ENCODE results near the gene BTF3.
A peak's percentile ranks its signal among the peaks of the same experiment; 100 is the strongest.

BTF3 gene

DNA sequence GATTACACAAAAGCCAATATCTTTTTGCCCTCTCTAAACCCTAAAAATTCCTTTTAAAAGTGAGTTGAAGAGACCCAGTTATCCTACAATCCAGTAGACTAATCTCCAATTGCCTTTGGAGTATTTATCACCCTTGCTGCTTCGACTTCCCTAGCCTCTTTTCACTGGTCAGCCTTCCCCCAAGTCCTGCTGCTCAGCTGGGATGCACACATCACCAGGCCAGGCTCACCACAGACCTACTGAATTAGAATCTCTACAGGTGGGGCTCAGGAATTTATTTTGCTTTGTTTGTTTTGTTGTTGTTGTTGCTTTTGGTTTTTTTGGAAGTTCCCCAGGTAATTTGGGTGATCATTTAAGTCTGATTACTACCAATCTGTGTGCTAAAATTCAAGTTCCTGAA is 38.1 kb upstream of the BTF3 start:
- no peak for TF ChIP-seq SNAI2 (CRISPR knock-in tag; IDR thresholded peaks at IDR 0.05)
- no peak for TF ChIP-seq ARNTL (CRISPR knock-in tag; IDR thresholded peaks at IDR 0.05; ENCODE audit: borderline replicate concordance, low read depth)
- TF ChIP-seq ZC3H10 (CRISPR knock-in tag; IDR thresholded peaks at IDR 0.05) = no peak
- no peak for TF ChIP-seq OSR1 (CRISPR knock-in tag; IDR thresholded peaks at IDR 0.05)
- TF ChIP-seq CSDC2 (CRISPR knock-in tag; IDR thresholded peaks at IDR 0.05) = no peak
- TF ChIP-seq, protein P1, sequence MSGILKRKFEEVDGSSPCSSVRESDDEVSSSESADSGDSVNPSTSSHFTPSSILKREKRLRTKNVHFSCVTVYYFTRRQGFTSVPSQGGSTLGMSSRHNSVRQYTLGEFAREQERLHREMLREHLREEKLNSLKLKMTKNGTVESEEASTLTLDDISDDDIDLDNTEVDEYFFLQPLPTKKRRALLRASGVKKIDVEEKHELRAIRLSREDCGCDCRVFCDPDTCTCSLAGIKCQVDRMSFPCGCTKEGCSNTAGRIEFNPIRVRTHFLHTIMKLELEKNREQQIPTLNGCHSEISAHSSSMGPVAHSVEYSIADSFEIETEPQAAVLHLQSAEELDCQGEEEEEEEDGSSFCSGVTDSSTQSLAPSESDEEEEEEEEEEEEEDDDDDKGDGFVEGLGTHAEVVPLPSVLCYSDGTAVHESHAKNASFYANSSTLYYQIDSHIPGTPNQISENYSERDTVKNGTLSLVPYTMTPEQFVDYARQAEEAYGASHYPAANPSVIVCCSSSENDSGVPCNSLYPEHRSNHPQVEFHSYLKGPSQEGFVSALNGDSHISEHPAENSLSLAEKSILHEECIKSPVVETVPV (CRISPR knock-in tag; IDR thresholded peaks at IDR 0.05) = no peak
- no peak for TF ChIP-seq ESRRG (CRISPR knock-in tag; IDR thresholded peaks at IDR 0.05)
- no peak for TF ChIP-seq ZFP3 (CRISPR knock-in tag; IDR thresholded peaks at IDR 0.05)
- TF ChIP-seq, protein P2, sequence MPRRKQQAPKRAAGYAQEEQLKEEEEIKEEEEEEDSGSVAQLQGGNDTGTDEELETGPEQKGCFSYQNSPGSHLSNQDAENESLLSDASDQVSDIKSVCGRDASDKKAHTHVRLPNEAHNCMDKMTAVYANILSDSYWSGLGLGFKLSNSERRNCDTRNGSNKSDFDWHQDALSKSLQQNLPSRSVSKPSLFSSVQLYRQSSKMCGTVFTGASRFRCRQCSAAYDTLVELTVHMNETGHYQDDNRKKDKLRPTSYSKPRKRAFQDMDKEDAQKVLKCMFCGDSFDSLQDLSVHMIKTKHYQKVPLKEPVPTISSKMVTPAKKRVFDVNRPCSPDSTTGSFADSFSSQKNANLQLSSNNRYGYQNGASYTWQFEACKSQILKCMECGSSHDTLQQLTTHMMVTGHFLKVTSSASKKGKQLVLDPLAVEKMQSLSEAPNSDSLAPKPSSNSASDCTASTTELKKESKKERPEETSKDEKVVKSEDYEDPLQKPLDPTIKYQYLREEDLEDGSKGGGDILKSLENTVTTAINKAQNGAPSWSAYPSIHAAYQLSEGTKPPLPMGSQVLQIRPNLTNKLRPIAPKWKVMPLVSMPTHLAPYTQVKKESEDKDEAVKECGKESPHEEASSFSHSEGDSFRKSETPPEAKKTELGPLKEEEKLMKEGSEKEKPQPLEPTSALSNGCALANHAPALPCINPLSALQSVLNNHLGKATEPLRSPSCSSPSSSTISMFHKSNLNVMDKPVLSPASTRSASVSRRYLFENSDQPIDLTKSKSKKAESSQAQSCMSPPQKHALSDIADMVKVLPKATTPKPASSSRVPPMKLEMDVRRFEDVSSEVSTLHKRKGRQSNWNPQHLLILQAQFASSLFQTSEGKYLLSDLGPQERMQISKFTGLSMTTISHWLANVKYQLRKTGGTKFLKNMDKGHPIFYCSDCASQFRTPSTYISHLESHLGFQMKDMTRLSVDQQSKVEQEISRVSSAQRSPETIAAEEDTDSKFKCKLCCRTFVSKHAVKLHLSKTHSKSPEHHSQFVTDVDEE (CRISPR knock-in tag; IDR thresholded peaks at IDR 0.05) = no peak
- TF ChIP-seq ZNF565 (CRISPR knock-in tag; conservative IDR thresholded peaks at IDR 0.05; ENCODE audit: low read depth) = no peak
- no peak for TF ChIP-seq ZNF8 (CRISPR knock-in tag; IDR thresholded peaks at IDR 0.05)
- TF ChIP-seq, protein P3, sequence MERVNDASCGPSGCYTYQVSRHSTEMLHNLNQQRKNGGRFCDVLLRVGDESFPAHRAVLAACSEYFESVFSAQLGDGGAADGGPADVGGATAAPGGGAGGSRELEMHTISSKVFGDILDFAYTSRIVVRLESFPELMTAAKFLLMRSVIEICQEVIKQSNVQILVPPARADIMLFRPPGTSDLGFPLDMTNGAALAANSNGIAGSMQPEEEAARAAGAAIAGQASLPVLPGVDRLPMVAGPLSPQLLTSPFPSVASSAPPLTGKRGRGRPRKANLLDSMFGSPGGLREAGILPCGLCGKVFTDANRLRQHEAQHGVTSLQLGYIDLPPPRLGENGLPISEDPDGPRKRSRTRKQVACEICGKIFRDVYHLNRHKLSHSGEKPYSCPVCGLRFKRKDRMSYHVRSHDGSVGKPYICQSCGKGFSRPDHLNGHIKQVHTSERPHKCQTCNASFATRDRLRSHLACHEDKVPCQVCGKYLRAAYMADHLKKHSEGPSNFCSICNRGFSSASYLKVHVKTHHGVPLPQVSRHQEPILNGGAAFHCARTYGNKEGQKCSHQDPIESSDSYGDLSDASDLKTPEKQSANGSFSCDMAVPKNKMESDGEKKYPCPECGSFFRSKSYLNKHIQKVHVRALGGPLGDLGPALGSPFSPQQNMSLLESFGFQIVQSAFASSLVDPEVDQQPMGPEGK (CRISPR knock-in tag; IDR thresholded peaks at IDR 0.05; ENCODE audit: borderline replicate concordance) = no peak
- TF ChIP-seq GLIS3 (CRISPR knock-in tag; IDR thresholded peaks at IDR 0.05) = no peak
- TF ChIP-seq ZFP30 (CRISPR knock-in tag; IDR thresholded peaks at IDR 0.05) = no peak
- TF ChIP-seq ISL1 (CRISPR knock-in tag; IDR thresholded peaks at IDR 0.05) = no peak
- TF ChIP-seq ZNF70 (CRISPR knock-in tag; IDR thresholded peaks at IDR 0.05) = no peak
- TF ChIP-seq PPARA (CRISPR knock-in tag; IDR thresholded peaks at IDR 0.05; ENCODE audit: borderline replicate concordance) = no peak
- TF ChIP-seq, protein P4, sequence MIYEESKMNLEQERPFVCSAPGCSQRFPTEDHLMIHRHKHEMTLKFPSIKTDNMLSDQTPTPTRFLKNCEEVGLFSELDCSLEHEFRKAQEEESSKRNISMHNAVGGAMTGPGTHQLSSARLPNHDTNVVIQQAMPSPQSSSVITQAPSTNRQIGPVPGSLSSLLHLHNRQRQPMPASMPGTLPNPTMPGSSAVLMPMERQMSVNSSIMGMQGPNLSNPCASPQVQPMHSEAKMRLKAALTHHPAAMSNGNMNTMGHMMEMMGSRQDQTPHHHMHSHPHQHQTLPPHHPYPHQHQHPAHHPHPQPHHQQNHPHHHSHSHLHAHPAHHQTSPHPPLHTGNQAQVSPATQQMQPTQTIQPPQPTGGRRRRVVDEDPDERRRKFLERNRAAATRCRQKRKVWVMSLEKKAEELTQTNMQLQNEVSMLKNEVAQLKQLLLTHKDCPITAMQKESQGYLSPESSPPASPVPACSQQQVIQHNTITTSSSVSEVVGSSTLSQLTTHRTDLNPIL (CRISPR knock-in tag; IDR thresholded peaks at IDR 0.05; ENCODE audit: low read depth) = no peak
- TF ChIP-seq, protein P5, sequence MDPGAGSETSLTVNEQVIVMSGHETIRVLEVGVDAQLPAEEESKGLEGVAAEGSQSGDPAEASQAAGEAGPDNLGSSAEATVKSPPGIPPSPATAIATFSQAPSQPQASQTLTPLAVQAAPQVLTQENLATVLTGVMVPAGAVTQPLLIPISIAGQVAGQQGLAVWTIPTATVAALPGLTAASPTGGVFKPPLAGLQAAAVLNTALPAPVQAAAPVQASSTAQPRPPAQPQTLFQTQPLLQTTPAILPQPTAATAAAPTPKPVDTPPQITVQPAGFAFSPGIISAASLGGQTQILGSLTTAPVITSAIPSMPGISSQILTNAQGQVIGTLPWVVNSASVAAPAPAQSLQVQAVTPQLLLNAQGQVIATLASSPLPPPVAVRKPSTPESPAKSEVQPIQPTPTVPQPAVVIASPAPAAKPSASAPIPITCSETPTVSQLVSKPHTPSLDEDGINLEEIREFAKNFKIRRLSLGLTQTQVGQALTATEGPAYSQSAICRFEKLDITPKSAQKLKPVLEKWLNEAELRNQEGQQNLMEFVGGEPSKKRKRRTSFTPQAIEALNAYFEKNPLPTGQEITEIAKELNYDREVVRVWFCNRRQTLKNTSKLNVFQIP (CRISPR knock-in tag; IDR thresholded peaks at IDR 0.05; ENCODE audit: borderline replicate concordance, low read depth) = no peak
- TF ChIP-seq TCF4 (CRISPR knock-in tag; IDR thresholded peaks at IDR 0.05; ENCODE audit: borderline replicate concordance) = no peak
- ATAC-seq = no peak

DNA sequence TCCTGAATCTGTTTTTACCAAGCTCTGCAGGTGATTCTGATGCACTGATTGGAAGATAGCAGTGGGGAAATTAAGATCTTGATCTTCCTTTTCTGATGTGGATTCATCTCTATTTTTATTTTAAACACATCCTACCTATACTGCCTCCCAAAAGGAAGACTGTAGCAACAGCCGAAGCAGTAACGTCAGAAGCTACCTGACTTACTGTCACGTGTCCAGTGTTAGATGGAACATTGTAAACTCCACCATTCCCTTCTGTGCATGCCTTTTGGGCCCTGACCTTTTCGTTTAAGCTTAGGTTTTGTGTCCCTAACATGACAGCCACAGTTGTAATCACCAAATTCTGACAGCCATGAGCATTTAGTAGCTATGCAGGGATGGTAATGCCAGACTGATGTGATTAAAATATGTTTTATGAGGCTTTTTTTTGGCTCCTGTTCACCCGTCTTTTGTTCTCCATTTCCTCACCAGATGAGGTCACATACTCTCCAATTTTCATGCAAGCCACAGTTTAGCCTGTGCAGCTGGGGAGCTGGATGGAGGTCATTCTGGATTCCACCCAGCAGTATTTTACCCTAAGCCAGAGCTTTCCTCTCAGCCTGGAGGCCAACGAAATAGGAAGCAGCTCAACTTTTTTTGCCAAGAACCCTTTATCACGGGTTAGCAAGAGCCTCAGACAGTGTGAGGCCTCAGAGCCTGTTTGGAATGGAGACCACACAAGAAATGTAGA is 34.1 kb upstream of the BTF3 start:
- ATAC-seq = peak; percentile 51
- TF ChIP-seq CSDC2 (CRISPR knock-in tag; IDR thresholded peaks at IDR 0.05) (no peak), ZFP3 (CRISPR knock-in tag; IDR thresholded peaks at IDR 0.05) (no peak), ZNF70 (CRISPR knock-in tag; IDR thresholded peaks at IDR 0.05) (no peak), TCF4 (CRISPR knock-in tag; IDR thresholded peaks at IDR 0.05; ENCODE audit: borderline replicate concordance) (no peak), ARNTL (CRISPR knock-in tag; IDR thresholded peaks at IDR 0.05; ENCODE audit: borderline replicate concordance, low read depth) (no peak), ZNF8 (CRISPR knock-in tag; IDR thresholded peaks at IDR 0.05) (no peak), ISL1 (CRISPR knock-in tag; IDR thresholded peaks at IDR 0.05) (no peak), BACH2 (CRISPR knock-in tag; IDR thresholded peaks at IDR 0.05; ENCODE audit: borderline replicate concordance) (no peak), ESRRG (CRISPR knock-in tag; IDR thresholded peaks at IDR 0.05) (no peak), ZC3H10 (CRISPR knock-in tag; IDR thresholded peaks at IDR 0.05) (no peak), RARB (CRISPR knock-in tag; IDR thresholded peaks at IDR 0.05) (no peak), ZFP30 (CRISPR knock-in tag; IDR thresholded peaks at IDR 0.05) (no peak)
- TF ChIP-seq, protein P2 (CRISPR knock-in tag; IDR thresholded peaks at IDR 0.05) = no peak
- TF ChIP-seq, protein P5 (CRISPR knock-in tag; IDR thresholded peaks at IDR 0.05; ENCODE audit: borderline replicate concordance, low read depth) = no peak
- TF ChIP-seq, protein P4 (CRISPR knock-in tag; IDR thresholded peaks at IDR 0.05; ENCODE audit: low read depth) = no peak
